Hepatocyte (in vitro differentiated cells): Measurements from ENCODE around the gene SIK2. TPM values are rescaled to one million over a fixed set of nuclear protein-coding genes. Genes with fewer than 3 reads are reported as not detected.
"Not testable (repeated sequence)": the region's sequence is repeated elsewhere in the genome, so short reads cannot be mapped to it uniquely, and the experiment has no call there.

ENCODE experiments used
- DNase-seq: peaks from one replicate; pipeline ENCODE4 v3.0.0-alpha.2; 2016; ENCODE audit warnings: low spot score
- H2AFZ ChIP-seq: fragments of 200-600 bp; sonication (generic); 2 replicates; pipeline ENCODE4 v1.6.0; 2016; ENCODE audit warnings: antibody characterized with exemption, mild to moderate bottlenecking
- H3K27ac ChIP-seq: fragments of 200-600 bp; sonication (generic); 2 replicates; pipeline ENCODE4 v1.5.1; 2016; ENCODE audit warnings: mild to moderate bottlenecking
- H3K27me3 ChIP-seq: fragments of 200-600 bp; sonication (generic); 2 replicates; pipeline ENCODE4 v1.6.1; 2016
- H3K36me3 ChIP-seq: fragments of 200-600 bp; sonication (generic); replicated peaks from 2 replicates; pipeline ENCODE4 v1.5.1; 2016; ENCODE audit warnings: low read depth; ENCODE audit not compliant: insufficient read depth
- H3K4me1 ChIP-seq: fragments of 200-600 bp; sonication (generic); 2 replicates; pipeline ENCODE4 v1.5.1; 2016; ENCODE audit warnings: mild to moderate bottlenecking, moderate library complexity; ENCODE audit not compliant: insufficient read depth
- H3K4me2 ChIP-seq: fragments of 200-600 bp; sonication (generic); 2 replicates; pipeline ENCODE4 v1.6.0; 2016
- H3K4me3 ChIP-seq: fragments of 200-600 bp; sonication (generic); 2 replicates; pipeline ENCODE4 v1.5.1; 2016; ENCODE audit warnings: mild to moderate bottlenecking
- H3K79me2 ChIP-seq: fragments of 200-600 bp; sonication (generic); 2 replicates; pipeline ENCODE4 v1.6.0; 2017; ENCODE audit warnings: mild to moderate bottlenecking
- H3K9me2 ChIP-seq: fragments of 200-600 bp; sonication (generic); replicated peaks from 2 replicates; pipeline ENCODE4 v1.6.0; 2017; ENCODE audit warnings: mild to moderate bottlenecking; ENCODE audit not compliant: insufficient read depth
- H3K9me3 ChIP-seq: fragments of 200-600 bp; sonication (generic); 2 replicates; pipeline ENCODE4 v1.5.1; 2016; ENCODE audit warnings: low read depth, mild to moderate bottlenecking
- H4K20me1 ChIP-seq: fragments of 200-600 bp; sonication (generic); 2 replicates; pipeline ENCODE4 v1.6.0; 2016; ENCODE audit warnings: mild to moderate bottlenecking; ENCODE audit not compliant: insufficient read depth, poor library complexity, severe bottlenecking
- EZH2 ChIP-seq: fragments of 200-600 bp; sonication (generic); IDR thresholded peaks from 2 replicates; pipeline ENCODE4 v1.6.1; 2016; ENCODE audit warnings: antibody characterized with exemption, mild to moderate bottlenecking, borderline replicate concordance
- EZH2phosphoT487 ChIP-seq: fragments of 200-600 bp; sonication (generic); IDR thresholded peaks from one replicate; pipeline ENCODE4 v1.6.1; 2018; ENCODE audit warnings: antibody characterized with exemption, mild to moderate bottlenecking, low read depth, moderate library complexity; ENCODE audit not compliant: unreplicated experiment, severe bottlenecking
- WGBS: methylation state at CpG from one replicate; pipeline ENCODE4 v1.1.6; 2016; ENCODE audit warnings: low lambda C conversion rate; ENCODE audit errors: missing lambda C conversion rate; 5-methylcytosine and 5-hydroxymethylcytosine counted together
- polyA plus RNA-seq: library from polyadenylated mRNA; unstranded; fragments of >200 nt; fragmentation: Nextera tagmentation; extraction: Ambion mirVana; gene quantifications from 2 replicates; pipeline ENCODE4 v1.2.1, GENCODE V29; 2016
- total RNA-seq: library from RNA; depleted of rRNA; stranded (reverse); fragments of >200 nt; gene quantifications from 2 replicates; pipeline ENCODE4 v1.2.3, GENCODE V29; 2014
- TF ChIP-seq, protein P1 (sequence below): fragments of 200-600 bp; sonication (generic); IDR thresholded peaks from 2 replicates; pipeline ENCODE4 v1.5.1; 2016; ENCODE audit warnings: antibody characterized with exemption, mild to moderate bottlenecking; ENCODE audit not compliant: poor library complexity

SIK2 gene
- total and polyA plus RNA-seq, 2 experiments from 2014 or later = 3.1 to 22.2 TPM

DNA sequence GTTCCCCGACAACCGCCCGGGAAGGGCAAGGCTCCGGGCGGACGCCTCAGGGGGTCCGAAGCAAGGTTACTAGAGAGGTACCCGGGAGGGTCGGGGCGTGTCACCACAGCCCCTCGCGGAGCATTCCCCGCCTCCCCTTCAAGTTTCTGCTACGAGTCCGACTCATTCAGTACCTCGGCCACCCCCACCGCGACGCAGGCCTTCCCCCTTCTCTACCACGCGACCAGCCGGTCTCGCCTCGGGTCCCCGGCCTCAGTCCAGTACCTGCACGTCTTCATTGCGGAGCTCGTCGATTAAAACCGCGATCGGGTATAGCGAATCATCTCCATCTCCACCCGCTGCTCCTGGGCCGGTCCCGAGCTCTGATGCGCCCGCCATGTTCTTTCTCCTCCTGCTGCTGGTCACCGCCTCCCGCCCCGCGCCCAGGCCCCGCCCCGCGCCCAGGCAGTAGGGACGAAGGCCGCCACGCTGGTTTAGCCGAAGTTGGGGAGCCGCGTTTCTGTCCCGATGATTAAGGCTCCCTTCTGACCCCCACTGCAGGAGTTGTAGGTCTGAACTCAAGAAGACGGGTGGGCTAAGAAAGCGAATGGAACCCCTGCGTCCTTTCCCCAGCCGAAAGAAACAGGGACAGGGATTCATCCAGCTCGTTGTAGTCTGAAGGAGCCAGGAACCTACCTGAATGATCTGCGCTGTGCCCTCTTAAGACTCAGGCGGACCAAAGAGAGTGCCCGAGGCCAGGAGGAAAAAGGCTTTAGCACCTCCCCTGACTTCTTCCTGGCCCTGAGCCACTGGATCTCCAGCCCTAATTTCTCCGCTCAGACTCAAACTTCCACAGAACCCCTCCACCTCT is 164.0 kb downstream of the SIK2 start, which contains the start of gene PPP2R1B:
Gene PPP2R1B (minus strand): TSS at position 406 of the 850 bp plus-strand sequence. CDS start 28 bp downstream, at position 378.
- Histone ChIP-seq H3K27me3 (no peaks in the 10 kb centered on the region), H3K4me1 (peaks cover 18% of the 10 kb centered on the region), H3K36me3 (no peaks in the 10 kb centered on the region), H3K27ac (peak within 1 kb of the TSS; percentile 96), H3K9me3 (no peaks in the 10 kb centered on the region), H3K4me3 (peak within 1 kb of the TSS; percentile 88), H2AFZ (peak within 1 kb of the TSS; percentile 96), H3K4me2 (peak within 1 kb of the TSS; percentile 86), H3K79me2 (peaks cover 48% of the 10 kb centered on the region), H3K9me2 (no peaks in the 10 kb centered on the region), H4K20me1 (no peaks in the 10 kb centered on the region)
- peak; percentile 88 for DNase-seq
- no peak for TF ChIP-seq EZH2phosphoT487
- TF ChIP-seq EZH2 = no peak
- TF ChIP-seq, protein P1, sequence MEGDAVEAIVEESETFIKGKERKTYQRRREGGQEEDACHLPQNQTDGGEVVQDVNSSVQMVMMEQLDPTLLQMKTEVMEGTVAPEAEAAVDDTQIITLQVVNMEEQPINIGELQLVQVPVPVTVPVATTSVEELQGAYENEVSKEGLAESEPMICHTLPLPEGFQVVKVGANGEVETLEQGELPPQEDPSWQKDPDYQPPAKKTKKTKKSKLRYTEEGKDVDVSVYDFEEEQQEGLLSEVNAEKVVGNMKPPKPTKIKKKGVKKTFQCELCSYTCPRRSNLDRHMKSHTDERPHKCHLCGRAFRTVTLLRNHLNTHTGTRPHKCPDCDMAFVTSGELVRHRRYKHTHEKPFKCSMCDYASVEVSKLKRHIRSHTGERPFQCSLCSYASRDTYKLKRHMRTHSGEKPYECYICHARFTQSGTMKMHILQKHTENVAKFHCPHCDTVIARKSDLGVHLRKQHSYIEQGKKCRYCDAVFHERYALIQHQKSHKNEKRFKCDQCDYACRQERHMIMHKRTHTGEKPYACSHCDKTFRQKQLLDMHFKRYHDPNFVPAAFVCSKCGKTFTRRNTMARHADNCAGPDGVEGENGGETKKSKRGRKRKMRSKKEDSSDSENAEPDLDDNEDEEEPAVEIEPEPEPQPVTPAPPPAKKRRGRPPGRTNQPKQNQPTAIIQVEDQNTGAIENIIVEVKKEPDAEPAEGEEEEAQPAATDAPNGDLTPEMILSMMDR = no peak
- under 1% methylated on average over 59 of the region's 61 CpGs for WGBS

DNA sequence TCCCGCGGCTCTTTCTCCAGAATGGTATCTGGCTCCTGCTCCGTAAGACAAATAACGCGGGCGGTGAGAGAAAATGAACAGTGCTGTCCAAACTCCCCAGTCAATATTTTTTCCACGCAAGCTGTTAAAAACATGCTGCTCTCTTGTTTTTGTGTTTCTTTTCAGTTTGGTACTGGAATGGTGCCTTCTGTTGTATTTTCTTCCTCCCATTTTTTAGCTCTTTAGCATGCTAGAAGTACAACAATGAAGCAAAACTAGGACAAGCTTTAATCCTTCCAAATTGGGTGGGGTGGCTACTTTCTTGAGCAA is 164.5 kb downstream of the SIK2 start:
- Histone ChIP-seq H3K27ac (peak overlapping the region; percentile 96), H3K4me3 (peak overlapping the region; percentile 88), H3K9me3 (no peaks in the 10 kb centered on the region), H2AFZ (peak overlapping the region; percentile 92), H3K4me2 (peak overlapping the region; percentile 86), H3K79me2 (peaks cover 42% of the 10 kb centered on the region), H3K4me1 (peaks cover 18% of the 10 kb centered on the region), H4K20me1 (no peaks in the 10 kb centered on the region), H3K9me2 (no peaks in the 10 kb centered on the region), H3K36me3 (no peaks in the 10 kb centered on the region), H3K27me3 (no peaks in the 10 kb centered on the region)
- DNase-seq = no peak
- 2% methylated on average over 7 of the region's 7 CpGs for WGBS
- TF ChIP-seq, protein P1 = no peak
- TF ChIP-seq EZH2 (no peak), EZH2phosphoT487 (no peak)

DNA sequence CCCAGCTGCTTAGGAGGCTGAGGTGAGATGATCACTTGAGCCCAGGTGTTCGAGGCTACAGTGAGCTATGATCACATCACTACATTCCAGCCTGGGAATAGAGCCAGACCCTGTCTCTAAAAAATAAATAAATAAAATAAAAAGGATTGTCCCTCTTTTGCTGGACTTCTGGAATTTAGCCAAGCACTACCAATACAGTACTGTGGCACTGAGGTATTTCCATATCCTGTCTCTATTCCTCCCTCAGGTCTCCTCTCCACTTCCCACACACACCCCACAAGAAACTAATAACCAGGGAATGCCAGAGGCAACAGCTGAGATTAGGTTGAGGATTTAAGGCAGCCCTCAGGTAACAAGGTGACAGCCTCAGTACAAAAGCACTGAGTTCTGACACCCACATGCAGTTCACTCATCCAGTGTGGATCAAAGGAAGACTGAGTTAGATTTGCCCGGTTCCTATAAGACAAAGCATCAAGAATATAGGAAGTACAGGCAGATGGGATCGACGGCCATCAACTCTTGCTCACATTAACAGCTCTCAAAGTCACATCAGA is 168.4 kb downstream of the SIK2 start:
- 96% methylated on average over 4 of the region's 4 CpGs for WGBS
- H3K27me3 ChIP-seq = no peaks in the 10 kb centered on the region

DNA sequence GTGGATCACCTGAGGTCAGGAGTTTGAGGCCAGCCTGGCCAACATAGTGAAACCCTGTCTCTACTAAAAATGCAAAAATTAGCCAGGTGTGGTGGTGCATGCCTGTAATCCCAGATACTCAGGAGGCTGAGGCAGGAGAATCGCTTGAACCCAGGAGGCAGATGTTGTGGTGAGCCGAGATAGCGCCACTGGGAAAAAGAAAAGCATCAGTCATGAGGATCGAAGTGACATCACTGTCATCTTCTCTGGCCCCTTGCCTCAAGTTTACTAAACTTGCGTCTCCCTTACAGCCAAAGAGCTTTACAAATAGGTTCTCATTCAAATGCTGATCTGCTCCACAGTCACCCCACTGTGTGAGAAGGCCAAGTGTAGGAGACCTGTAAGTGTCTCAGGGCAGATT is 169.0 kb downstream of the SIK2 start:
- not testable (repeated sequence) for H3K4me3 ChIP-seq, H2AFZ ChIP-seq, H3K4me1 ChIP-seq, H3K27ac ChIP-seq, H4K20me1 ChIP-seq, H3K79me2 ChIP-seq, H3K4me2 ChIP-seq, H3K36me3 ChIP-seq, H3K9me2 ChIP-seq, H3K27me3 ChIP-seq, DNase-seq, H3K9me3 ChIP-seq
- 89% methylated on average over 5 of the region's 5 CpGs for WGBS

More for the DNA sequence above, 168.4 kb downstream of the SIK2 start:
- H3K79me2 ChIP-seq = peaks cover 4% of the 10 kb centered on the region
- no peaks in the 10 kb centered on the region for H4K20me1 ChIP-seq
- no peaks in the 10 kb centered on the region for H3K9me3 ChIP-seq
- no peak for DNase-seq
- H2AFZ ChIP-seq = no peak overlapping the region
- H3K27ac ChIP-seq = no peak overlapping the region
- no peak overlapping the region for H3K4me3 ChIP-seq
- TF ChIP-seq EZH2 = no peak
- TF ChIP-seq, protein P1 = no peak
- no peak for TF ChIP-seq EZH2phosphoT487
- H3K36me3 ChIP-seq = no peaks in the 10 kb centered on the region
- no peak overlapping the region for H3K4me2 ChIP-seq
- peaks cover 3% of the 10 kb centered on the region for H3K4me1 ChIP-seq
- no peaks in the 10 kb centered on the region for H3K9me2 ChIP-seq
